Activated CD8-positive, alpha-beta memory T cell treated with anti-CD3 and anti-CD28 coated beads for 24 hours (primary cell): Measurements from ENCODE around the gene GID8.
"Not testable (repeated sequence)": the region's sequence is repeated elsewhere in the genome, so short reads cannot be mapped to it uniquely, and the experiment has no call there.

ENCODE experiments used
- DNase-seq: peaks from one replicate; pipeline ENCODE4 v3.0.0-alpha.2; 2020

The GID8 gene

DNA sequence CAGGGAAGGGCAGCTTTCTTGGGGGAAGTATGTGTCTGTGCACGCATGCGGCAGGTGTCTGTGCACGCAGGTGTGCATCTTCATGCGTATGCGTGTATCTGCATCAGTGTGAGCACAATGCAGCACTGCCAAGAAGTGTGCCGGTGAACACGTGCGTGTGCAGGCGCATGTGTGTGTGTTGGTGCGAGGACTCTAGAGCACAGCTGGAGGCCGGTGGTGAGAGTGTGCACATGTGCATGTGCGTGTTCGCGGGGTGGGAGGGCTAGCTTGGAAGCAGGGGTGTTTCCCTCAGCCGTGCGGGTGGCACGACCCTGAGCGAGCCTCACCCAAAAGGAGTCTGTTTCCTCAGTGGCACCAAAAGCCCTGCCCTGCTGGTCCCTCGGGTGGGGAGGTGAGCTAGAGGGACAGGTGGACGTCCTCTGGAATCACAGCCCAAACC lies 22.1 kb downstream of the GID8 start:
- DNase-seq, result no peak

DNA sequence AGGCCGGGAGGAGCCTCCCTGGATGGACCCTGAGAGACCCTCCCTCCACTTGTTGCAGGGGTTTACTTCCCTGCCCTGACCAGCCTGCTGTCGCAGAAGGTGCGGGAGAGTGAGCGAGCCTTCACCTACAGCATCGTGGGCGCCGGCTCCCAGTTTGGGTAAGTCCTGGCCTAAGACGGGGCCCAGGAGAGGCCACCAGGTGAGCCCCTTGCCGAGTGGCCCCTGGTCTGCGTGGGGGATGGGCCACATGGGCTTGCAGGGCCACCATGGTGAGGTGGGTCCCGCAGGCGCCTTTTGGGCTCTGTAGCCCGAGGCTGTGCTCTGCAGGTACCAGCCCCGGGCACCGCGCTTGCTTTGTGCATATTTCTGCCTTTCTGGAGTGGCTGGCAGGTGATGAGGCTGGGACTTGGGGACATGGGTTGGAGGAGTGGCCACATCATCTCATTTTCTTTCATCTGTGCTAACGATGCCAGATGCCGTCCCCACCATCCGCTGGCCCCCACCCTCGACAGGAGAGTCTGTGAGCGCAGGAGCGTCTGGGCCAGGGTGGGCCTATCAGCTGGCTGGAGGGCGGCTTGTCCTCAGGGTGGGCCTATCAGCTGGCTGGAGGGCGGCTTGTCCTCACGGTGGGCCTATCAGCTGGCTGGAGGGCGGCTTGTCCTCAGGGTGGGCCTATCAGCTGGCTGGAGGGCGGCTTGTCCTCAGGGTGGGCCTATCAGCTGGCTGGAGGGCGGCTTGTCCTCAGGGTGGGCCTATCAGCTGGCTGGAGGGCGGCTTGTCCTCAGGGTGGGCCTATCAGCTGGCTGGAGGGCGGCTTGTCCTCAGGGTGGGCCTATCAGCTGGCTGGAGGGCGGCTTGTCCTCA lies 22.7 kb downstream of the GID8 start:
- not testable (repeated sequence) for DNase-seq

DNA sequence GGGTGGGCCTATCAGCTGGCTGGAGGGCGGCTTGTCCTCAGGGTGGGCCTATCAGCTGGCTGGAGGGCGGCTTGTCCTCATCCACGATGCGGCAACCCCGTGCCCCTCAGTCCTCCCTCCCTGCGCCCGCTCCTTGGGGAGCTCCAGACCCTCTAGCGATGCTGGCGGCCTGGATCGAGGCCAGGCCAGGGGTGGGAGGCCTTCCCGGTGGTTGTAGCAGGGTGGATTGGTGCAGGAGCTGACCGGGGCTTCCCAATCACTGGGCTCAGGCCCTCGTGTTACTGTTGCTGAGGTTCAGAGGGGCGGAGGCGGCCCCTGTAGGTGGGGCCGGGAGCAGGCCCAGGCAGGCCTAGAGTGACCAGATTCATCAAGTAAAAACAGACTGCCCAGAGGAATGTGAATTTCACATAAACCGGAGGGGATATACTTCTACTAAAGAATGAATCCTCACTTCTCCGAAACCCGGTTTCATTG lies 23.4 kb downstream of the GID8 start:
- no peak for DNase-seq

DNA sequence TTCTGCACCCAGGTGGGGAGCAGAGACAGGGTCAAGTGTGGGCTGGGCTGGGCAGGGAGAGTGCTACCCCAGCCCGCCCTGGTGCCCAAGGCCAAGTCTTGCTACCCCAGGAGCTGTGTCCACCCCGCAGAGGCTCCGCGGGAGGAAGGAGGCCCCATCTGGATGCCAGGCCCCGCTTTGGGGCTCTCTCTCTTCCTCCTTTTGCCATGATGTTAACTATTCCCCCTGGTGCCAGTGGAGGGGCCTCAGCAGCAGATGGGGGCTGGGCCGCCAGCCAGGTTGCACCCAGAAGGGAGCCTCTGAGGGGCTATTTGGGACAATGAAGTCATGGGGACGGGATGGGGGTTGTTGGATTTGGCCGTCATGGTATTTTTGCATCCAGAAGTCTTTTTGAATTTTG lies 23.9 kb downstream of the GID8 start:
- no peak for DNase-seq

DNA sequence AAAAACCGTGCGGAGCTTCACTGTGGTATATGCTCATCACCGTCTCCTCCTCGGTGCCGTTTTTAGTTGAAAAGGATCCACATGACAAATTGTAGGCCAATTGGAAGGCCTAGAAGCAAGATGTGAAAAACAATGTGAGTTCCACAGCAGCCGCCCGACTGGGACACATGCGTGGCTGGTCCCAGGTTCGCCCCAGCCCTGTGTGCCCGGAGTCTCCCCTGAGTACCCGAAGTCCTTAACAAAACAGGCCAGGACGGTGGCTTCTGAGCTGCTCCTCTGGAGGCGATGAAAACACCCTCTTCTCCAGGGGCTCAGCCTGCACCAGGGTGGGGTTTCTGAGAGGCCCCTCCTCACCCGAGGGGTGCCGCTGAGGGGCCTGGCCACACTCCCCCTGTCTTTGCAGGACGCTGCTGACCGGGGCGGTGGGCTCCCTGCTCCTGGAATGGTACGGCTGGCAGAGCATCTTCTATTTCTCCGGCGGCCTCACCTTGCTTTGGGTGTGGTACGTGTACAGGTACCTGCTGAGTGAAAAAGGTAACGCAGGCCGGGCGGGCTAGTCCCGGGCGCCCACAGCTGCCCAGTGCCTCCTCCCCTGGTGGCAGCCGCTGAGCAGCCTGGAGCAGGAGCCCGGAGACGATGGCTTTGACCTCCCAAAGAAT lies 24.4 kb downstream of the GID8 start:
- no peak for DNase-seq

DNA sequence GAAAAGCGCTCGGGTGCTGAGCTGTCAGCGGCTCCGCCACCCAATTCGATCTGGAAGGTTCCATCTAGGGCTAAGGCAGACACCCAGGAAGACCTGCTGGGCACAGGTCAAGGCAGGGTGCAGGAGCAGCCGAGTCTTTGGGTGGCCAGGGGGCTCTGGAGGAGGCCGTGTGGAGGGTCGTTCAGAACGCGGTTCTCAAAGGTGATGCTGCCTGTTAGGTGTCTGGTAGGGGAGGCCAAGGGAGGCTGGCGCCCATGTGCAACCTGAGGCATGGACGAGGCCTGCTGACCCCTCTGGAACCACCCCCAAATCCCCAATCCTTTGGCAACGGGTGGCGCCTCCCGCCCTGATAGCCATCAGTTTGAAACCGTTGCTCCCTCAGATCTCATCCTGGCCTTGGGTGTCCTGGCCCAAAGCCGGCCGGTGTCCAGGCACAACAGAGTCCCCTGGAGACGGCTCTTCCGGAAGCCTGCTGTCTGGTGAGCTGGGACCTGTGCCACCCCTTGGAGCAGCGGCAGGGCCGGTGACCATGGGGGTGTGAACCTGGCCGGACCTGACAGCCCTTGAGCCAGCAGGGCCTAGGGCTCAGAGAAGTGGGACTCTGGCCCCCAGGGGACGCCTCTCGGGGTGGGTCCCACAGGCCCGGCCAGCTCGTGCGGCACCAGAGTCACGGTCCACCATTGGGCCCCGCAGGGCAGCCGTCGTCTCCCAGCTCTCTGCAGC lies 25.1 kb downstream of the GID8 start:
- no peak for DNase-seq

DNA sequence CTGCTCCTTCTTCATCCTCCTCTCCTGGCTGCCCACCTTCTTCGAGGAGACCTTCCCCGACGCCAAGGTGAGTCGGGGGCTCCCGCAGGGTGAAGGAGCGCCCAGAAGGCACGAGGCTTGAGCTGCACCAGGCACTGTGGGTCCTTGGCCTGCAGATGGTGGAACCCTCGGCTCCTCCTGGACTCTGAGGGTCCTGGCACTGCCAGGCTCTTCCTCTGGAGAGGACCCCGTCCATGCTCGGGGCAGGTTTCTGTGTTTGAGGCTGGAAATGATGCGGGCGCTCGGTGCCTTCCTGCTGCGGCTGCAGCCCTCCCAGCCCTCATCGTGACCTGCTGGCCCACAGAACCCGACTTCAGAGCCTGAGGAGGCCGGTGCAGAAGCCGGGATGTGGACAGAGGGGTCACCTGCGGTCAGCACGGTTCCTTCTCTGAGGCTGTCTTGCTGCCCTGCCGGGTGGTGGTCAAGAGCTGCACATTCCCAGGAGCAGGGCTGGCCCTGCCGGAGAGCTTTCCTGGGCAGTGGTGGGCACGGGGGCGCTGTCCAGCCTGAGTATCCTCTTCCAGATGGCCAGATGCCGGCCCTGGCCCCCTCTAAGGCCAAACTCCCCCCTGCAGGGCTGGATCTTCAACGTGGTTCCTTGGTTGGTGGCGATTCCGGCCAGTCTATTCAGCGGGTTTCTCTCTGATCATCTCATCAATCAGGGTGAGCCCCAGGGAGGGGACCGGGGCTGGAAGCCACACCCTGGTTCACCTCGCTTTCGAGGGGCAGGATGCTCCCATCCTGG lies 25.9 kb downstream of the GID8 start:
- DNase-seq, result no peak

DNA sequence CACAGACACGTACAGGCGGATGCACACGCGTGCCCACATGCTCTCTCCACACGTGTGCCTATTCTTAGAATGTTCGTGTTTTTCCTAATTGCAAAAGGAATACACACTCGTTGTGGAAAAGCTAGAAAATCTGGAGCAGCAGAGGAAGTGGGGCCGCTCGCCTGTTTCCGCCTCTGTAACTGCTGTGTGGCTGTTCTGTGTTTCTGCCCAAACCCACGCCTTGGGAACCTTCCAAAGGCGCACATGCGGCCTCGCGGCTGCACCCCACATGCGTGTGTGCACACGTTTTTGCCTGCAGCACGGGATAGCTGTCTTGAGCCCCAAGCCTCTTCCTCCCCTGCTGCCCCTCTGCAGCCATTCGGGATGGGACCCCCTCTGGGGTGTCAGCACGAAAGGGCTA lies 26.8 kb downstream of the GID8 start:
- no peak for DNase-seq

DNA sequence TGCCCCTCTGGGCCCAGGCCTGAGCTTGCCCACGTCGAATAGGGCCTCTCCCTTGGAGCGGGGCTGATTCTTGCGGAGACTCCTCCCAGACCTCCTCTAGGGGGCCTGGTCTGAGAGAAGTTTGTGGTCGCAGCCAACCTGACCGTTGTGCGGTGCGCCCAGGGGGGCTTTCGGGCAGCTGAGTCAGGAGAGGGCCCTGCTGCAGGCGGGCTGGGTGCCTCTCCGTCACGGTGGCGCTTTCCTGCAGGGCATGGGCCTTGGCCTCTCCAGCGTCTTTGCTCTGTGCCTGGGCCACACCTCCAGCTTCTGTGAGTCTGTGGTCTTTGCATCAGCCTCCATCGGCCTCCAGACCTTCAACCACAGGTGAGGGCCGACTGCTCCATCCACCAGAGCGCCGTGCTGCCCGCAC lies 27.4 kb downstream of the GID8 start:
- DNase-seq, result no peak

DNA sequence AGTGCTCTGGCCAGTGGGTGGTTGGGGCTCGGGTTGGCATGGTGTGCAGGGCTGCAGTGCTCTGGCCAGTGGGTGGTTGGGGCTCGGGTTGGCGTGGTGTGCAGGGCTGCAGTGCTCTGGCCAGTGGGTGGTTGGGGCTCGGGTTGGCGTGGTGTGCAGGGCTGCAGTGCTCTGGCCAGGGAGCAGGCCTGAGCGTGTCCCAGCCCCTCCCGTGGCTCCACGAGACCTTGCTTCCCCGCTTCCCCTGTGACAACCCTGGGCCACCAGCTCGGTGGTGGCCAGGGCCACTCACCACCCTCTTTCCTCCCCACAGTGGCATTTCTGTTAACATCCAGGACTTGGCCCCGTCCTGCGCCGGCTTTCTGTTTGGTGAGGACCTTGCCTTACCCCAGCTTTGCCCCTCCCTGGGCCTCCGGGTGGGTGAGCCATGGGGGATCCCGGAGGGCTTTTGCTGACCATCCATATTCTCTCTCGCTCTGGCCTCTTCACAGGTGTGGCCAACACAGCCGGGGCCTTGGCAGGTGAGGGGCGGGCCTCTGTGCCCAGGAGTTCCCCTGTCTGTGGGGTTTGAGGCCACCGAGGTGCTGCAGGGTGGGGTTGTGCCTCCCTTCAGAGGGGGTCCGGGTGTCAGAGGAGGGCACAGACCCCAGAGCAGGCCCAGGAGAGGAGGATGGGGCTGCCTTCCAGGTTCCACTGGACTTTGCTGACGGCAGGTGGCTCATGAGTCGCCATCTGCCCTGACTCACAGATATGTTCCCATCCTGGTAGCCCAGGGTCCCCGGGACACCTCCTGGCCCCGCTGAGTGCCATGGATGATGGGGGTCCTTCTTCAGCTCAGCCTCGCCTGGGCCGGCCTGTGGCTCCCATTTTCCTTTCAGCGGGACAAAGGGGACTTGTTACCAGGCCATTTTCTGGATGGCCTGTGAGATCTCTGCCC lies 28.5 kb downstream of the GID8 start:
- DNase-seq, result no peak

DNA sequence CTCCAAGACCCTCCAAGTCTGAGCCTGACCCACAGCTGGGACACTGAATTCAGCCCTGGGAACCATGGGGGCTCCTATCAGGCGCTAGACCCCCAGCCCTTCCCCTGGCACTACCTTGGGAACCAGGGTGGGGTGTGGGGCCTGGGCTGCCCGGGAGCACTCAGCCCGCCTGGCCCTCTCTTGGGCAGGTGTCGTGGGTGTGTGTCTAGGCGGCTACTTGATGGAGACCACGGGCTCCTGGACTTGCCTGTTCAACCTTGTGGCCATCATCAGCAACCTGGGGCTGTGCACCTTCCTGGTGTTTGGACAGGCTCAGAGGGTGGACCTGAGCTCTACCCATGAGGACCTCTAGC lies 29.2 kb downstream of the GID8 start:
- DNase-seq, result no peak

DNA sequence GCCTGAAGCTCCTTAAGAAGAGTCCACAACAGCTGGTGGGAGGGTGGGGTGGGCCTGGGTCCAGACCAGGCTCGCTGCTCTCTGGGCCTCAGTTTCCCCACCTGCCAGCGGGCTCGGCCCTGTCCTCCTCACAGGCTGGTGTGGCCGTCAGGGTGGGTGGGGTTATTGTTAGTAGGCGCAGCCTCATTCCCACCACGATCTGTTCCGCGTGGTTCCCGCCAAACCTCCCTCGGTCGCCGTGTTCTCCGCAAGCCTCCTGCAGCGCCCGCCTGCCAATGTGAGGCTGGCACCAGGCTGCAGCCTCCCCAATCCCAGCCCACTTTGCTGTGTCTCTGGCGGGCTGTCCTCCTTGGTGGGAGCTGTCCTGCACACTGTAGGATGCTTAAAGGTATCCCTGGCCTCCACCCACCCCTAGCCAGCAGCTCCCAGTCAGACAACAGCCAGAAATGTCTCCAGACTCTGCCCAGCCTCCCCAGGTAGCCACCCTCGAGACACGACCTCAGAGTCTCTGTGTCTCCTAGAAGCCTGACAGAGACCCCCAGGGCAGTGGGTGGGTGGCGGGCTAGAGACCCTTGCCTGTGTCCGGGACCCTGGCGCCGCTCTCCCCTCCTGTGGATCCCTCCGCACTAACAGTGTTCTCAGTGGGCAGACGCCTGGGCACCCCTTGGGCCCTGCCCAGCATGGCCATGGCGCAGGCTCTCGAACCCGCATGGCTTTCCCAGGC lies 29.8 kb downstream of the GID8 start:
- no peak for DNase-seq

DNA sequence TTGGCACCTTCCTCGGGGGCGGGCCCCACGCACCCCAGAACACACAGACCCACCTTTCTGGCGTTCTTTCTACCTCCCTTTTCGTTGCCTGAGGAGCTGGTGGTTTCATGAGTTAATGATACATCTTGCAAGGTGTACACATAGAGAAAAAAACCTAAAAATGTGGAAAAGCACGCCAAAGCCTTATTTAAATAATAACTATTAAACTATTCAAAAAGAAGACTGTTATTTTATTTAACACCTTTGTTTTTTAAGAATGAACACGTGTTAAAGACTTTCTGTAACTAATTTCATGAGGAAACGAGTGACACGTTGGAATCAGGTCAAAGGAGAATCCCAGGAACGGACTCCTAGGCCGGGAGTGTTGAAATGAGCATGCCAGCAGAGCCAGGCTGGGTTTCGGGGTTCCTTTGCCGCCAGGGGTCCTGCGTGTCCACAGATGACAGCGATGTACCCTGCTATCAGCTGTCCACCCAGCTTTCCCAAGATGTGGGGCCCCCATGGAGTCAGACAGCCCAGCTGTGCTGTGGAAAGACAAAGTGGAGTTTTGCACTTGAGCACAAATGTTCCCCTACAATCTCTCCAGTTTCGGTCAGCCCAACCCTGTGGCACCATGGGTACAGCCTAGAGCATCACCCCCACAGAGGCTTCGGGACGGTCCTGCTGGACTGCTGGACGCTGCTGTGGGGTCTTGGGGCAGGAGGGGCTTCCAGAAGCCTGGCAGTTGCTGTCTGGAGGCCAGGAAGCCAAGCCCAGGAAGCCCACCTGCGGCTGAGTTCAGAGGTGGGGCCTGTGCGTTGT lies 30.6 kb downstream of the GID8 start:
- no peak for DNase-seq

DNA sequence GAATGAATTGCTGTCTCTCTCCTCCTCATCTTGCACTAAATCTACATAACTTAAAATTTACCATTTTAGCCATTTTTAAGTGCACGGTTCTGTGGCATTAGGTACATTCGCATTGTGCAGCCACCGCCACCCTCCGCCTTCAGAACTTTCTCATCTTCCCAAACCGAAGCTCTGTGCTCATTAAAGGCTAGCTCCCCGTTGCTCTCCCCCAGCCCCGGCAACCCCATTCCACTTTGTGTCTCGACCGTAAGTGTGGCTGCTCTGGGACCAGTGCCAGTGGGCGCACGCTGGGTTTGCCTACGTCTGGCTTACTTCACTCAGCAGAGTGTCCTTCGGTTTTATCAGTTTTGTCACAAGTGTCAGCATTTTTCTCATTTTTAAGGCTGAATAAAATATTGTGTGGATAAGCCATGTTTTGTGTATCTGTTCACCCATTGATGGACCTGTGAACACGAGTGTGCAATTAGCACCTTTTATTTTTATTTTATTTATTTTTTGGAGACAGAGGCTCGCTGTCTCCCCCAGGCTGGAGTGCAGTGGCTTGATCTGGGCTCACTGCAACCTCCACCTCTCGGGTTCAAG lies 31.3 kb downstream of the GID8 start:
- DNase-seq, result no peak

DNA sequence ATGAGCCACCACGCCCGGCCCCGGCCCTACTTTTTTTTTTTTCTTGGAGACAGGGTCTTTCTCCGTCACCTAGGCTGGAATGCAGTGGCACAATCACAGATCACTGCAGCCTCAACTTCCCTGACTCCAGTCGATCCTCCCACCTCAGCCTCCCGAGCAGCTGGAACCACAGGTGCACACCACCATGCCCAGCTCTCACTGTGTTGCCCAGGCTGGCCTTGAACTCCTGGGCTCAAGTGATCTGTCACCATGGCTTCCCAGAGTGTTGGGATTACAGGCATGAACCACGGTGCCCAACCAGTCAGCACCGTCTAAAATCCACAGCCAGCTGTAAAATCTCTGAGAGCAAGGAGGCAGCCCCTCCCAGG lies 32.0 kb downstream of the GID8 start:
- no peak for DNase-seq

DNA sequence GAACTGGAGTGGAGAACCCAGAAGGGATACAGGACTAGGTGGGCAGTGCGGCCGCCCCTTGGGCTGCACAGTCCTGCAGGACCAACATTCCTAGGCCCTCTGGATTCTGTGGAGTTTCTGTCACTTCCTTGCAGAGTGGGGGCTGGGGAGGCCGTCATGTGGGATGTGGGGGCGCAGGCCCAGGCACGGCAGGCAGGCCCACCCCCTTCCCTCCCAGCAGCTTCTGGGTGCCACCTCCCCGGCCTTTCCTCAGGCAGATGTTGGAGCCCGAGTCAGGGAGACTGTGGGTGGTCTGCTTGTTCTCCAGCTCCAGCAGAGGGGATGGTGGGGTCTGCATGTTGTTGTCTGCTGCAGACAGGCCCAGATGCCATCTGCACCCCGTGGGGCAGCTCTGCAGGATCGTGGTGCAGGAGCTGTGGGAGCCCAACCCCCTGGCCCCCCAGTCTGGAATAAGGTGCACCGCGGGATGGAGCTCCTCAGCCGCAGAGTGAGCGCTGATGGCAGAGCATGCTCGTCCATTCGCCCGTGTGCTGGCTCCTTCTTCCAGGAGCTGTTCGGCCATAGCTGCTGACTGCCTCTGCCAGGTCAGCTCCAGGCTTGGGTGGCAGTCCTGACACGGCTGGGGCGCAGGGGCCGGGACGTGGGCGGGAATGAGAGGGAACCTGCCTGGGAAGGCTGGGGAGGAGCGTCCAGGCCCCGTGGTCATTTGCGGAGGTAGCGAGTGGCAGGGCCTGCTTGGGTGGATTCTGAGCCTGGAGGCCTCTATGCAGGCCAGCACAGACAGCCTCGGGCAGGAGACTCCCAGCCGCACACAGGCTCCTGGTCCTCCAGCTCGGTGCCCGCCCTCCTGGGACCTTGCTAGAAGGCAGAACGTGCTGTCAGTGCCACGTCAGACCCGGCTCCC lies 32.6 kb downstream of the GID8 start:
- no peak for DNase-seq

DNA sequence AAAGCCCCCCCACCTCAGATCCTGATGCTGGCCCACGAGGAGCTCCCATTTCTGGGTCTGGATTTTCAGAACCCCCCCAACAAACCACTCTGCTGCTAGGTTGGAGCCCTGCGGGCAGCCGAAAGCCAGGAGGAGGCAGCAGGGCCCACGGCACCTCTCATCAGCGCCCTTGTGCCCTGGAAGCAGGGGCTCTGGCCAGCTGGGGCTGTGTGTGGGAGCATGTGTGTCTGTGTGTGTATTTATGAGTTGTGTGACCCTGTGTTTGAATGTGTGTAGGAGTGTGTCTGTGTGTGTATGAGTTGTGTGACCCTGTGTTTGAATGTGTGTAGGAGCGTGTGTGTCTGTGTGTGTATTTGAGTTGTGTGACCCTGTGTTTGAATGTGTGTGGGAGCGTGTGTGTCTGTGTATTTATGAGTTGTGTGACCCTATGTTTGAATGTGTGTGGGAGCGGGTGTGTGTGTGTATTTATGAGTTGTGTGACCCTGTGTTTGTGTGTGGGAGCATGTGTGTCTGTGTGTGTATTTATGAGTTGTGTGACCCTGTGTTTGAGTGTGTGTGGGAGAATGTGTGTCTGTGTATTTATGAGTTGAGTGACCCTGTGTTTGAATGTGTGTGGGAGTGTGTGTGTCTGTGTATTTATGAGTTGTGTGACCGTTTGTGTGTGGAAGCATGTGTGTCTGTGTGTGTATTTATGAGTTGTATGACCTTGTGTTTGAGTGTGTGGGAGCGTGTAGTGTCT lies 33.4 kb downstream of the GID8 start:
- no peak for DNase-seq
